GM10248 (cell line): ENCODE measurements around the gene ATP5ME.

Experiments
- CTCF ChIA-PET: fragments of 300-600 bp; sonication (Branson Sonifier 250); formaldehyde crosslinking; extraction: SDS; loops from one replicate; lab custom pipeline; 2021; ENCODE audit warnings: antibody characterized with exemption; lab: Yijun Ruan, JAX
- POLR2A ChIA-PET: fragments of 350-650 bp; sonication (Branson Sonifier 250); formaldehyde crosslinking; extraction: SDS; loops from one replicate; lab custom pipeline; 2020; ENCODE audit warnings: antibody characterized with exemption; lab: Yijun Ruan, JAX
- DNase-seq: peaks from one replicate; pipeline ENCODE4 v3.0.0; 2012; ENCODE audit errors: extremely low spot score
- TF ChIP-seq, protein P1 (sequence below): IDR thresholded peaks from 2 replicates; pipeline ENCODE4 v1.5.1; 2012; ENCODE audit warnings: mild to moderate bottlenecking, low read depth; ENCODE audit errors: extremely low read depth, missing control alignments, control extremely low read depth

The ATP5ME gene

DNA sequence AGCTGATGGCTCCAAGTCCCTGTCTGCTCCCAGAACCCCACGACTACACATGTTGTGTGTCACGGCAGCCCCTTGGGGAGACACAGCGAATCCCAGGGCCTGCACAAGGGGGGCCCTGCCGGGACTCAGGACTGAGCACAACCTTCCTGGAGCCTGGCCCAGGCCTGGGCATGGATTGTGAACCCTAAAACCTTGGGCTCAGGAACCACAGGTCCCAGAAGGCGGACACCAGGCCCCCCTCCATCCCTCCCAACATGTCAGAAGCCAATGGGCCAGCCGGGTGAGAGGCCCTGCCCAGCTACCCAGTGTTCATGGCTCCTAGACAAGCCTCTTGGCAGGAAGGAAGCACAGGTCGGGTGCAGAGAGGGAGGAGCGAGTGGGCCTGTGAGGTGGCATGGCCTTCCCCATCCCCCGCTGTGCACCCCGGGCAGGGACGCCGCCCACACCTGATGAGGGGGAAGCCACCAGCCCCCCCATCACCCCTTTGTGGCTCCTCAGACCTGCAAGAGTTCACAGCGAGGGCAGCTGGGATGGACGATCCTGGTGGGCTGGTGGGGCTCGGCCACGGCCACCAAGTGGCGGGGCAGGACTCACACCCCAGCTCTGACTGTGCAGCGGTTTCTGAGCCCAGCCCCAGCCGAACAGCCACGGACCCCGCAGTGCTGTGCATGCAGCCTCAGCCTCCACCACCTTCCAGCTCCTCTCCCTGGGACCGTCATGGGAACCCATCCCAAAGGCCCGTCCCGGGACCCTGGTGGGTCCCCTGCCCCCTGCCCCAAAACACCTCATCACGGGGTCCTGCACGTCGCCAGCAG is 45.0 kb downstream of the ATP5ME start:
- POLR2A ChIA-PET: no interaction called here
- CTCF ChIA-PET: no interaction called here
- TF ChIP-seq, protein P1, sequence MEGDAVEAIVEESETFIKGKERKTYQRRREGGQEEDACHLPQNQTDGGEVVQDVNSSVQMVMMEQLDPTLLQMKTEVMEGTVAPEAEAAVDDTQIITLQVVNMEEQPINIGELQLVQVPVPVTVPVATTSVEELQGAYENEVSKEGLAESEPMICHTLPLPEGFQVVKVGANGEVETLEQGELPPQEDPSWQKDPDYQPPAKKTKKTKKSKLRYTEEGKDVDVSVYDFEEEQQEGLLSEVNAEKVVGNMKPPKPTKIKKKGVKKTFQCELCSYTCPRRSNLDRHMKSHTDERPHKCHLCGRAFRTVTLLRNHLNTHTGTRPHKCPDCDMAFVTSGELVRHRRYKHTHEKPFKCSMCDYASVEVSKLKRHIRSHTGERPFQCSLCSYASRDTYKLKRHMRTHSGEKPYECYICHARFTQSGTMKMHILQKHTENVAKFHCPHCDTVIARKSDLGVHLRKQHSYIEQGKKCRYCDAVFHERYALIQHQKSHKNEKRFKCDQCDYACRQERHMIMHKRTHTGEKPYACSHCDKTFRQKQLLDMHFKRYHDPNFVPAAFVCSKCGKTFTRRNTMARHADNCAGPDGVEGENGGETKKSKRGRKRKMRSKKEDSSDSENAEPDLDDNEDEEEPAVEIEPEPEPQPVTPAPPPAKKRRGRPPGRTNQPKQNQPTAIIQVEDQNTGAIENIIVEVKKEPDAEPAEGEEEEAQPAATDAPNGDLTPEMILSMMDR: no peak

DNA sequence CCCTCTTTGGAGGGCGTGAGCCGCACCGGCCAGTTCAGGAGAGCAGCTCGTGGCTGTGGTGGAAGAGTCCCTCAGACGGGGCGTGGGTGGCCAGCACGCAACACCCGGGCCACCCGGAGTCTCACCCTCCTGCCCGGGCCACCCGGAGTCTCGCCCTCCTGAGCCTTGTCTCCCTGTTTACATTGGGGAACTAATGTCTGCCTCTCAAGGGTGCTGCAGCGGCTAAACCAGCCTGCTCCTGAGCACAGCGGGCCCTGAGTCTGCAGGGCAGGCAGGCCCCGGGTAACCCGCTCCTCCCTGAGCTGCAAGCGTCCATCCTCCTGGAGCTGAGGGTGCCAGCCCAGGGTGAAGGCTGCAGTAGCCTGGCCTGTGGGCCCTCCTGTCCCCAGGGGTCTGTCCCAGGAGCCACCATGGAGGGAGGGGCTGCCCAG is 45.8 kb downstream of the ATP5ME start:
- TF ChIP-seq, protein P1: no peak
- CTCF ChIA-PET: no interaction called here
- POLR2A ChIA-PET: no interaction called here
- no peak for DNase-seq

More for the DNA sequence above, 45.0 kb downstream of the ATP5ME start:
- DNase-seq: no peak

DNA sequence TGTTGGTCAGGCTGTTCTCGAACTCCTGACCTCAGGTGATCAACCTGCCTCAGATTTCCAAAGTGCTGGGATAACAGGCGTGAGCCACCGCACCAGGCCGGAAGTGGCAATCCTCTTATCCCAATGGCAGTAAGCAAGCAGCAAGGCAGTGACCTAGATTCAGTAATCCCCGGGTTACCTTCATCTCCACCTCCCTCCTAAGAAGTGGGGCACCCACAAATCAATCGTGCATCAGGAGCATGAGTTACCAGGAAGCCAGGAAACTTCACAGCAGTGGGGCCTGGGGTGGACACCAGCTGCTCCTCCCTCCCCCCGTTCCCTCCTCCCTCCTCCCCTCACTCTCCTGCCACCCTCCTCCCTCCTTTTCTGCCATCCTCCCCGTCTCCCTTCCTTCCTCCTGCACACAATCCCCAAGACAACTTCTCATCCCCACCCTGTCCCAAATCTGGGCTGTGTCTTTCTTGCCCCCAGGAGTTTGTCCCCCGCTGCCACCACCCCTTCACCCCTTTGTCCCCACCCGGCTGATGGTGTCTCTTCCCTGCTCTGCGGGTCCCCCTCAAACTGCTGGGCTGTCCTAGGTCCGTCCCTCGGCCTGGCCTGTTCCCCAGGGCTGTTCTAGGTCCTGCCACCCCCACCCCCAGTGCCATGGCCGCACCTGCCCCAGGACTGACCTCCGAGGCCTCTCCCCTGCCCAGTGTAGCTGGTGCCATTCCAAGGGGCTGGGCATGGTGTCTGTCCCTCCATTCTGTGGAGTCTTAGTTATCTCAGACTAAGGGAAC is 46.5 kb downstream of the ATP5ME start:
- CTCF ChIA-PET: no interaction called here
- TF ChIP-seq, protein P1: no peak
- POLR2A ChIA-PET: no interaction called here
- DNase-seq: no peak

DNA sequence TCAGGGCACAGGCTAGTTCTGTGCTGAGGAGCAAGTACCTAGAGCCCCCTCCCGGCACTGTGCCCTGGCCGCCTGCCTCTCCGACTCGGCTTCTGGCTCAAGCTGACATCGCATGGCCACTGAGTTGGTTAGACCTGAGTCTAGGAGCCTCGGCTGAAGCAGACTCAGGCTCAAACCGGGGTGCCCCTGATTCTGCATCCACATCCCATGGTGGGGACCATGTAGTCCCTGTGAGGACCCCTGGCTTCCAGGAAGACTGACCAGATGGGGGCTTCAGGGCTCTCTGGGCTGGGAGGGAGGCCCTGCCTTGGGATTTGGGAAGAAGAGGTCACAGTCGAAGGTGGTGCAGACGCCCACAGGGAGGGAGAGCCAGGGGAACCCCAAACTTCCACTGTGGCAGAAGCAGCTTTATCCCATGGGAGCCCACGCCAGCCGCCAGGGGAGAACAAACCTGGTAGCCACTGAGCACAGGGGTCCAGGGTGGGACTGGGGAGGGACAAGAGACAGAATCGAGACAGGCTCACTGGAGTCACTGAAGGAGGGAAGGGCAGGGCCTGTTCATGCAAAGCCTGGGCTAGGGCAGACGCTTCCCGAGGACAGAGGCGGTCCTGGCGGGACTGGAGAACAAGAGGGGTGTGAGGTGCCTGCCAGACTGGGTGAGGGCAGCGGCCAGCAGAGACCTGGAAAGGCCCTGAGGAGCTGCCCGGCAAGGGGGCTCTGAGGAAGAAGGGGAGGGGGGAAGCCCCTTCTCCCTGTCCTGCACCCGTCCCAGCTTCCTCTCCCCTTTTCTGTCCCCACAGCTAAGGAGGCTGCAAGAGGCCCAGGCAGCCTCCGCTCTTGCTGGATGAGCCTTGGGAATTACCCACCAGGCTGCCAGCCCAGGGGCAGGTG is 47.6 kb downstream of the ATP5ME start:
- CTCF ChIA-PET: no interaction called here
- POLR2A ChIA-PET: no interaction called here
- TF ChIP-seq, protein P1: no peak
- DNase-seq: no peak

DNA sequence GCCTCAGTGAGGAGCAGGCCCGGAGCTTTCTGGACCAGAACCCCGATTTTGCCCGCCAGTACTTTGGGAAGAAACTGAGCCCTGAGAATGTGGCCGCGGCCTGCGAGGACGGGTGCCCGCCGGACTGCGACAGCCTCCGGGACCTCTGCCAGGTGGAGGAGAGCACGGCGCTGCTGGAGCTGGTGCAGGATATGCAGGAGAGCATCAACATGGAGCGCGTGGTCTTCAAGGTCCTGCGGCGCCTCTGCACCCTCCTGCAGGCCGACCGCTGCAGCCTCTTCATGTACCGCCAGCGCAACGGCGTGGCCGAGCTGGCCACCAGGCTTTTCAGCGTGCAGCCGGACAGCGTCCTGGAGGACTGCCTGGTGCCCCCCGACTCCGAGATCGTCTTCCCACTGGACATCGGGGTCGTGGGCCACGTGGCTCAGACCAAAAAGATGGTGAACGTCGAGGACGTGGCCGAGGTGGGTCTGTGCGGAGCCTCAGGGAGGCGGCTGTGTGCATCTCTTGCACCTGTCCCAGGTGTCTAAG is 48.4 kb downstream of the ATP5ME start:
- TF ChIP-seq, protein P1: no peak

More for the DNA sequence above, 48.4 kb downstream of the ATP5ME start:
- no peak for DNase-seq
- POLR2A ChIA-PET: no interaction called here
- CTCF ChIA-PET: no interaction called here
